Heart left ventricle (tissue), 13 donors: ENCODE data around the gene COA3.

Source experiments
- CTCF ChIP-seq, 12 donors: fragments of 200-600 bp; sonication (generic) in 4 of 12; IDR thresholded peaks; one replicate each; pipeline versions ENCODE4 v1.5.0 to v1.8.0; 2018 to 2022; ENCODE audit warnings: antibody characterized with exemption in 12 of 12, mild to moderate bottlenecking in 5 of 12
- POLR2A ChIP-seq, 2 donors: fragments of 450-650 bp; IDR thresholded peaks; one replicate each; pipeline ENCODE4 v1.6.1; 2017; ENCODE audit warnings: antibody characterized with exemption in 2 of 2, mild to moderate bottlenecking in 2 of 2, moderate library complexity in 2 of 2
- donor health status: ischemic (EF 13 %, LVEDD 7.1; RV severe dilation, severe dysfunction).
- donor health status: DM: no; HTN: yes; CAD: no.
- donor health status: DM: no; HTN: no; CAD: no.
- donor health status: ischemic (EF 25% LVEDD 6.9; RV normal size, moderate dysfunction).
- donor health status: ischemic (EF 25% LVEDD 5.7; RV mildly dilated, moderate dysfunction).
- donor health status: ischemic (EF 35%, LVEDD 5.7; RV mildly dilated, moderate dysfunction).
- donor health status: nonischemic (EF 11% LVEDD 7.7; RV severe dilation, severe dysfunction).
- donor health status: DM: yes; HTN: yes; CAD: no.
- donor health status: PGD.
- donor health status: ischemic (EF 29% LVEDD 5.4; RV normal size, mild dysfunction).
- donor health status: nonischemic (EF 23%, LVEDD 6.1; RV moderate dilation, normal function).

DNA sequence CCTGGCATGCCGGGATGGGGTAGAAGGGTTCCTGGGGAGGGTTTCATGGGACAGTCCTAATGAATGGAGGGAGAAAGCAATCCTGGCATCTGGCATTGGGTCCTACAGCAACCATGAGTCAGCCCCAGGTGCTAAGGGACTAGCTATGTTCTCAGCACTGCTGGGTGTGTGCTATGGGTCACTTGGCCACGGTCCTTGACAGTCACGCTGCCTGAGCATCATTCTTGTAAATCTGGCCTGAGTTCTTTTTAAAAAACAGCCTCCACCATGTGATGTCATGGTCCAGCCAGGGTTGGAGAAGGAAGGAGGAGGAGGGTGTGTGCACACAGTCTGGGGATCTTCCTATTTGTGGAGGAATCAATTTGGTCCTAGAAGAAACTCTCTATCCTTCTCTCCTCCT is 43.7 kb downstream of the COA3 start:
- TF ChIP-seq CTCF (IDR thresholded peaks at IDR 0.05) (no peak), POLR2A (IDR thresholded peaks at IDR 0.05) (no peak)
